BJ (cell line): Measurements from ENCODE around the gene CA7. TPM values are rescaled to one million over a fixed set of nuclear protein-coding genes. Genes with fewer than 3 reads are reported as not detected.

Experiments used
- CTCF ChIA-PET: fragments of 350-600 bp; formaldehyde crosslinking; extraction: SDS; loops from one replicate; lab custom pipeline; 2021; ENCODE audit warnings: antibody characterized with exemption, inconsistent platforms; lab: Yijun Ruan, JAX
- POLR2A ChIA-PET: fragments of 300-600 bp; sonication (Branson Sonifier 250); formaldehyde crosslinking; extraction: SDS; loops from one replicate; lab custom pipeline; 2021; ENCODE audit warnings: antibody characterized with exemption; lab: Charles Lee
- DNase-seq: peaks from one replicate; pipeline ENCODE4 v3.0.0-alpha.2; 2011; ENCODE audit warnings: low read depth
- H3K27me3 ChIP-seq: 2 replicates; pipeline ENCODE4 v1.6.0; 2011; ENCODE audit warnings: low read length; ENCODE audit not compliant: control insufficient read depth, insufficient read depth
- H3K36me3 ChIP-seq: 2 replicates; pipeline ENCODE4 v1.5.1; 2011; ENCODE audit warnings: low read length; ENCODE audit not compliant: control insufficient read depth, insufficient read depth
- H3K4me3 ChIP-seq: 2 replicates; pipeline ENCODE4 v1.5.1; 2011; ENCODE audit warnings: low read depth, mild to moderate bottlenecking, control low read depth, low read length
- polyA plus RNA-seq: library from polyadenylated mRNA; depleted of rRNA; stranded (reverse); fragments of >200 nt; gene quantifications from 2 replicates; pipeline ENCODE4 v1.2.3, GENCODE V29; 2011
- TF ChIP-seq, protein P1 (sequence below): IDR thresholded peaks from 2 replicates; pipeline ENCODE4 v1.5.1; 2011; ENCODE audit warnings: low read depth, mild to moderate bottlenecking, control low read depth, inconsistent platforms, low read length, moderate library complexity; ENCODE audit not compliant: insufficient read depth

Gene CA7
- polyA plus RNA-seq, 1 experiment: not detected

DNA sequence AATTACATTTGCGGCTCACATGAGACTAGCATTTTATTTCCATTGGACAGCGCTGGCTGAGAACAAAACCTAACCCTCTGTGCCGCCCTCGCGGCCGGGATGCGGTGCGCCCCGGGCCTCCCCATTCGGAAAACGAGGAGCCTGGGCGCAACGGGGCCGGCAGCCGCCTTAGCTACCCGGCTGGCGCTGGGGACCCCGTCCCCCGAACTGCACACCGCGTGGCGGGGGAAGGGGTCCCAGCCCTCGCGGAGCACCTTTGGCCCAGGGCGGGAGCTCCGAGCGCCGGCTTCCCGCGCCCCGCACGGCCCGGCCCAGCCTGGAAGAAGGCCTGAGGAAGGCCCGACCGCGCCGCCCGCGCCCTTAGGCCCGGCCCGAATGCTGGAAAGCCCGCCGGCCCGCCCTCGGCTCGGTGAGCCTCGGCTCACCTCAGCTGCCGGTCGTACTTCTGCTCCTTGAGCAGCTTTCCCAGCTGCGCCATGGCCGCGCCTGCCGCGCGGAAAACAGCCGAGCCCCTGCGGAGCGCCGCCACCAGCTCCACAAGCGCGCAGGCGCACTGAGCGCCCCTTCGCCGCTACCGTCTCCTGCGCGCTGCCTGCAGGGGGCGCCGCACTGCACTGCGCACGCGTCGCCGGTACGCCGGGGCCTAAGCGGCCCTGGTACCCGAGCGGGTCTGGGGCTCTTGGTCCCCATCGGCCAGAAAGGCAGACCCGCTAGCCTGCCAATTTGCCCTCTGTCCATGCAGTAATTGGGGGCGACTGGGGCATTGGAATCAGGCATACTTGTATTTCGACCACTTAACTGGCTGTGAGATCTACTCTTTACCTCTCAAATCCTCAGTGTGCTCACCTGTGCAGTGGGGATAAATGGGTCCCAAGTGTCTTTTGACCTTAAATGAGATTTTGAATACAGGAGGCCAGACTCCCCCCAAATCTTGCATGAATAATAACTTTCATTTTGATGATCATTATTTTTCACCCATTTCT, 13.5 kb upstream of the CA7 start, which contains the start of gene NAE1:
Gene NAE1, minus strand, starts transcription at position 555 of the 983 bp plus-strand sequence. Its CDS starts 77 bp downstream, at position 478.
- ChIA-PET POLR2A (no interaction called here), CTCF (interaction anchor here (0.6 to 3.5 kb wide), 51 partner anchors 8 to 433 kb away, joined by 3 to 50 read pairs (median 4); partner anchors contain the start of genes CA7 and DYNC1LI2)
- peaks cover under 1% of the 10 kb centered on the region; the same call in 1 of the 2 replicates for H3K36me3 ChIP-seq
- peak within 1 kb of the TSS; percentile 73 for H3K4me3 ChIP-seq
- DNase-seq: peak; percentile 32
- H3K27me3 ChIP-seq: no peaks in the 10 kb centered on the region
- TF ChIP-seq, protein P1, sequence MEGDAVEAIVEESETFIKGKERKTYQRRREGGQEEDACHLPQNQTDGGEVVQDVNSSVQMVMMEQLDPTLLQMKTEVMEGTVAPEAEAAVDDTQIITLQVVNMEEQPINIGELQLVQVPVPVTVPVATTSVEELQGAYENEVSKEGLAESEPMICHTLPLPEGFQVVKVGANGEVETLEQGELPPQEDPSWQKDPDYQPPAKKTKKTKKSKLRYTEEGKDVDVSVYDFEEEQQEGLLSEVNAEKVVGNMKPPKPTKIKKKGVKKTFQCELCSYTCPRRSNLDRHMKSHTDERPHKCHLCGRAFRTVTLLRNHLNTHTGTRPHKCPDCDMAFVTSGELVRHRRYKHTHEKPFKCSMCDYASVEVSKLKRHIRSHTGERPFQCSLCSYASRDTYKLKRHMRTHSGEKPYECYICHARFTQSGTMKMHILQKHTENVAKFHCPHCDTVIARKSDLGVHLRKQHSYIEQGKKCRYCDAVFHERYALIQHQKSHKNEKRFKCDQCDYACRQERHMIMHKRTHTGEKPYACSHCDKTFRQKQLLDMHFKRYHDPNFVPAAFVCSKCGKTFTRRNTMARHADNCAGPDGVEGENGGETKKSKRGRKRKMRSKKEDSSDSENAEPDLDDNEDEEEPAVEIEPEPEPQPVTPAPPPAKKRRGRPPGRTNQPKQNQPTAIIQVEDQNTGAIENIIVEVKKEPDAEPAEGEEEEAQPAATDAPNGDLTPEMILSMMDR: peak; percentile 86

- Histone ChIP-seq H3K27me3 (peaks cover 1% of the 10 kb centered on the region; the same call in 1 of the 2 replicates), H3K36me3 (no peaks in the 10 kb centered on the region), H3K4me3 (no peak overlapping the region)
- CTCF ChIA-PET: interaction anchor here (1.2 to 3.5 kb wide), 7 partner anchors 9 to 426 kb away, joined by 3 to 50 read pairs (median 5); no protein-coding TSS in a partner anchor
- POLR2A ChIA-PET: no interaction called here
- TF ChIP-seq, protein P1: no peak
- no peak for DNase-seq
These were observed 12.0 kb upstream of the CA7 start for GRCh38 chr16:66832190-66832589.

DNA sequence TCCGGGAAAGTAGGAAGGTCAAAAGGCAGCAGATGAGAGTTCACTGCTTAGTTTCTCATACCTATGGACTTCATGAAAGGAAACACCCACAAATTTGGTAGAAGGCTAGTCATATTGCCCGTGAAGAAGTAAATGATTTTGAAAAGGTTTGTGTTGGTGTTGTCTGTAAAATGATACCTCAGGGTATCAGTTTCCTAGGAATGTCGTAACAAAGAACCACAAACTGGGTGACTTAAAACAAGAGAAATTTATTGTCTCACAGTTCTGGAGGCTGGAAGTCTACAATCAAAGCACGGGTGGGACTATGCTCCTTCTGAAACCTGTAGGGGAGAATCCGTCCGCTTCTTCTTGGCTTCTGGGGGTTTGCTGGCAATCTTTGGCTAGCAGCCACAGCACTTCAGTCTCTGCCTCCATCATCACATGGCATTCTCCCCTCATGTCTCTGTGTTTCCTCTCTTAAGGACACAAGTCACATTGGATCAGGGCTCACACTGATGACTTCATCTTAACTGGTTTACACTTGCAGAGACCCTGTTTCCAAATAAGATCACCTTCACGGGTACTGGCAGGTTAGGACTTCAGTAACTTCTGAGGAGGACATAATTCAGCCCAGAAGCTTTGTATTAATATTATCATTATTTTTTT, 11.4 kb upstream of the CA7 start:
- TF ChIP-seq, protein P1: no peak
- Histone ChIP-seq H3K4me3 (no peak overlapping the region), H3K27me3 (peaks cover 1% of the 10 kb centered on the region; the same call in 1 of the 2 replicates), H3K36me3 (no peaks in the 10 kb centered on the region)
- DNase-seq: peak; percentile 35
- ChIA-PET CTCF (interaction anchor here (0.9 to 2.1 kb wide), 5 partner anchors 10 to 35 kb away, joined by 3 to 5 read pairs (median 3); no protein-coding TSS in a partner anchor), POLR2A (no interaction called here)

DNA sequence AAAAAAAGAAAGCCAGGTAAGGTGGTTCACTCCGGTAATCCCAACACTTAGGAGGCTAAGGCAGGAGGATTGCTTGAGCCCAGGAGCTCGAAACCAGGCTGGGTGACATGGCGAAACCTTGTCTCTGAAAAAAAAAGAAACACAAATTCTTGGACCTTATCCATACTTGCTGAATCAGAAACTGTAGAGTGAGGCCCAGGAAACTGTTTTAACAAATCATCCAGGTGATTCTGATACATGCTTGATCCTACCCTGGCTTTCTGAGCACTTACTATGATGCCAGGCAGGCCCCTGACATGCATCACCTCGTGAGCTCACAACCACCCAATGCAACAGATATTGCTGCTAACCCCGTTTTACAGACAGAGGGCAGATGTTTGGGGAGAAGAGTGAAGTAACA, 9.5 kb upstream of the CA7 start:
- no peak for DNase-seq
- no peaks in the 10 kb centered on the region for H3K36me3 ChIP-seq
- TF ChIP-seq, protein P1: no peak
- POLR2A ChIA-PET: no interaction called here
- CTCF ChIA-PET: interaction anchor here (2.3 kb wide), 1 partner anchor 38 kb away, joined by 7 read pairs; no protein-coding TSS in a partner anchor
- H3K4me3 ChIP-seq: no peak overlapping the region
- H3K27me3 ChIP-seq: peaks cover 3% of the 10 kb centered on the region
